GM06990 (cell line): Measurements from ENCODE around the gene PCCA.
"Not testable (repeated sequence)": the region's sequence is repeated elsewhere in the genome, so short reads cannot be mapped to it uniquely, and the experiment has no call there.

Experiments used
- DNase-seq: peaks from one replicate; pipeline ENCODE4 v3.0.0-alpha.2; 2011; ENCODE audit not compliant: insufficient read length; ENCODE audit errors: extremely low read depth
- H3K27me3 ChIP-seq: replicated peaks from 2 replicates; pipeline ENCODE4 v1.6.0; 2011; ENCODE audit warnings: low read length; ENCODE audit not compliant: control insufficient read depth, insufficient read depth
- H3K36me3 ChIP-seq: 2 replicates; pipeline ENCODE4 v1.5.1; 2011; ENCODE audit warnings: low read length; ENCODE audit not compliant: control insufficient read depth, insufficient read depth
- H3K4me3 ChIP-seq: replicated peaks from 2 replicates; pipeline ENCODE4 v1.5.1; 2011; ENCODE audit warnings: low read depth, mild to moderate bottlenecking, control low read depth, low read length
- CTCF ChIP-seq: IDR thresholded peaks from 2 replicates; pipeline ENCODE4 v1.5.1; 2011; ENCODE audit warnings: low read length, control low read depth, mild to moderate bottlenecking, inconsistent platforms; ENCODE audit not compliant: insufficient read depth, poor library complexity, severe bottlenecking

PCCA gene

GRCh38 chr13:100523981-100524386 lies 435.1 kb downstream of the PCCA start:
- H3K36me3 ChIP-seq, result no peaks in the 10 kb centered on the region
- no peak for DNase-seq
- H3K27me3 ChIP-seq, result no peaks in the 10 kb centered on the region
- TF ChIP-seq CTCF, result no peak
- H3K4me3 ChIP-seq, result no peak overlapping the region

- H3K27me3 ChIP-seq, H3K36me3 ChIP-seq, H3K4me3 ChIP-seq, DNase-seq: not testable (repeated sequence)
Measured at GRCh38 chr13:100524688-100525087, 435.8 kb downstream of the PCCA start.

- Histone ChIP-seq H3K4me3 (no peak overlapping the region), H3K36me3 (no peaks in the 10 kb centered on the region), H3K27me3 (no peaks in the 10 kb centered on the region)
- no peak for DNase-seq
- no peak for TF ChIP-seq CTCF
Measured at GRCh38 chr13:100525453-100526317, 436.8 kb downstream of the PCCA start.

GRCh38 chr13:100526318-100527000 lies 437.6 kb downstream of the PCCA start:
- no peaks in the 10 kb centered on the region for H3K27me3 ChIP-seq
- no peak overlapping the region for H3K4me3 ChIP-seq
- TF ChIP-seq CTCF, result no peak
- no peak for DNase-seq
- H3K36me3 ChIP-seq, result no peaks in the 10 kb centered on the region; the same call in 1 of the 2 replicates

- H3K4me3 ChIP-seq, result no peak overlapping the region
- no peak for TF ChIP-seq CTCF
- no peaks in the 10 kb centered on the region; the same call in 1 of the 2 replicates for H3K36me3 ChIP-seq
- no peak for DNase-seq
- H3K27me3 ChIP-seq, result no peaks in the 10 kb centered on the region
Measured at GRCh38 chr13:100527644-100528043, 438.8 kb downstream of the PCCA start.

GRCh38 chr13:100528353-100528752 lies 439.5 kb downstream of the PCCA start:
- Histone ChIP-seq H3K36me3 (no peaks in the 10 kb centered on the region; the same call in 1 of the 2 replicates), H3K27me3 (no peaks in the 10 kb centered on the region)

More at GRCh38 chr13:100528353-100528752, 439.5 kb downstream of the PCCA start:
- H3K4me3 ChIP-seq, result no peak overlapping the region
- DNase-seq, result no peak
- TF ChIP-seq CTCF, result no peak
